NOMO-1 treated with dmso at 0.1 percent for 144 hours (cell line): ENCODE results near the gene GUCY2C.
A peak's percentile ranks its signal among the peaks of the same experiment; 100 is the strongest.
"Not testable (repeated sequence)": the region's sequence is repeated elsewhere in the genome, so short reads cannot be mapped to it uniquely, and the experiment has no call there.

Source experiments
- DNase-seq: peaks from one replicate; lab custom pipeline; 2025; ENCODE audit not compliant: unreplicated experiment; lab: John Stamatoyannopoulos, UW

The GUCY2C gene

DNA sequence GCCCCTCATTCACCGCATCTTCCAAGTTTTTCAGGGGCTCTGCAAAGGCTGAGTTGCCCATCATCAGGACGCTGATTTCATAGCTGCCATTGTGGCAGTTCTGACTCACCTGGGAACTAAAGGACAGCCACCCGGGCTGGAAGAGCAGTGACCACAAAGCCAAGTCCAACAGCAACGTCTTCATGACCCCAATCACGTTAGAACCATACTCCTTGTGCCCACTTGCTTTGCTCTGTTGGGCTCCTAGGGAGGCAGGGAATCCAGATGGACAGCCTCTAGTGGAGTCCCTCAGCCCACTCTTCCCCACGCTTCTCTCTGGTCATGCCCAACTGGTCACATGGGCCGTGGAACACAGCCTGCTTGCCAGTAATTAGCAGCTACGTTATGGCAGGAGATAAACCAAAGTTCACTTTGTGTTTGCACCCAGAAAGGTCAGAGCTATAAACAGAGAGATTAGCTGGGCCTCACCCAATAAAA lies at the start of gene GUCY2C:
Gene GUCY2C, minus strand, starts transcription at position 335 of the 477 bp plus-strand sequence. Its CDS starts 151 bp downstream, at position 184.
- DNase-seq: no peak

- no peak for DNase-seq
Measured at GRCh38 chr12:14743061-14743460, 46.7 kb upstream of the GUCY2C start.

DNA sequence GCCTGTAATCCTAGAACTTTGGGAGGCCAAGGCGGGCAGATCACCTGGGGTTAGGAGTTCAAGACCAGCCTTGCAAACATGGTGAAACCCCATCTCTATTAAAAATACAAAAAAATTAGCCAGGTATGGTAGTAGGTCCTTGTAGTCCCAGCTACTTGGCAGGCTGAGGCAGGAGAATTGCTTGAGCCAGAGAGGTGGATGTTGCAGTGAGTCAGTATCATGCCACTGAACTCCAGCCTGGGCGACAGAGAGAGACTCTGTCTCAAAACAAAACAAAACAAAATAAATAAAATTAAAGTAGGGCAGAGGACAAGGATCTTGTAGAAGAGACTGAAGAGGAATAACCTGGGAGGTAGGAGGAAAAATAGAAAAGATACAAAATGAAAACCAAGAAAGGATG lies 45.5 kb upstream of the GUCY2C start:
- no peak for DNase-seq

GRCh38 chr12:14741153-14741552 lies 44.8 kb upstream of the GUCY2C start:
- DNase-seq: no peak

- not testable (repeated sequence) for DNase-seq
Measured at GRCh38 chr12:14736441-14736840, 40.0 kb upstream of the GUCY2C start.

DNA sequence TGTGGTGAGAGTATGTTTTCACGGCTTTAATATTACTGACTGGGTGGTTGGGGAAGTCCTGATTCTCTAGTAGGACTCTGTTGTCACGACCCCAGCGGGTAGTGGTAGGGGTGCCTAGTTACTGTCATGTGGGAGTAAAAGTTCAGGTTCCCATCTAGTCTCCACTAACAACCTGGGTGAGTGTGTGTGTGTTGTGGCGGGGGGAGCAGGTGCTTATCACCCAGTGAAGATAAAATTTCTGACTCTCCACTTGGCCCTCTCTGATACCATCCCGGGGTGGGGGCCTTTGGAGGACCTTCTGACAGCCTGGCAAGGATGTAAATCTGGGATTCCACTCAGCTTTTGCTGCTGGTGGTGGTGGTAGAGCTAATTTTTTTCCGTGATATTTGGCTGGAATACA lies 35.4 kb upstream of the GUCY2C start:
- DNase-seq: no peak

GRCh38 chr12:14729586-14729985 lies 33.2 kb upstream of the GUCY2C start:
- DNase-seq: no peak

DNA sequence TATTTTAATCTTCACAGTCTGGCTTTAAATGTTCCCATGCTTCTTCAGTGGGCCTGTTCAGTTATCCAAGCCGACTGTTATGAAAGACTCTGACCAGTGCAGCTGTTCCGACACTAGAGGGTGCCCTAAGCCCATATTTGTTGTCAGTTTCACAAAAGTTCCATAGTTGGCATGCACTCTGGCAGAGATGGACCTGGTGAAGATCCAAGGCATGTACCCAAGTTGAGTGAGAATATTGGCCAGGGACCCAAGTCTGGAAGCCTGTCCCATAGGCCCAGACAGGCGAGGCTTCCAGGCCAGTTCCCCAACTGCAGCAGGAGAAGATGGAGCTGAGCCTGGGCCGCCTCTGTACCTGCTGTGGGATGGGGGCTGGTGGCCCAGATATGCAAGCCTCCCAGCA lies 27.4 kb upstream of the GUCY2C start:
- peak; percentile 2 for DNase-seq

DNA sequence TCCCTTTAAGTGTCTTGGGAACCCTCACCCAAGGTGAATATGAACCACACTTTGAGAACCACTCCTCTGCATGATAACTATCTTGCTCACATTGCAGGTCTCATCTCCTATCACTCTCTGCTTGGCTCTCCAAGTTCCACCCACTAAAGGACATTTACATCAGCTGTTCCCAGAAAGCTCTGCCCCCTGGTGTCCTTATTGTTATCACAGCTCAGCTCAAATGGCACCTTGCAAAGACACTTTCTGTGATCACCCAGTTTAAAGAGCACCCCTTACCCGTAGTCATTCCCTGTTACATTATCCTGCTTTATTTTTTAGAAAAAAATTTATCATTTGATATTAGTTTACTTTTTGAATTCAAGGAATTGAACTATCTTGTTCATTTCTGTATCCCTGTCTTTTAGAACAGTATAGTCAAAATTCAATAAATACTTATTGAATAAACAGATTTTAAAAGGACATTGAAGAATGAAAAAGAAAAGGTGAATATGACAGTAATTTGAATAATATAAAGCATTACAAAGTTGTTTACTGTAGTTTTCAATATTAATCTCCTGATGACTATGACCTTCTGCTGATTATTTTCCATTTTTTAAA lies 20.5 kb upstream of the GUCY2C start:
- no peak for DNase-seq

- no peak for DNase-seq
Measured at GRCh38 chr12:14714437-14714836, 18.0 kb upstream of the GUCY2C start.

DNA sequence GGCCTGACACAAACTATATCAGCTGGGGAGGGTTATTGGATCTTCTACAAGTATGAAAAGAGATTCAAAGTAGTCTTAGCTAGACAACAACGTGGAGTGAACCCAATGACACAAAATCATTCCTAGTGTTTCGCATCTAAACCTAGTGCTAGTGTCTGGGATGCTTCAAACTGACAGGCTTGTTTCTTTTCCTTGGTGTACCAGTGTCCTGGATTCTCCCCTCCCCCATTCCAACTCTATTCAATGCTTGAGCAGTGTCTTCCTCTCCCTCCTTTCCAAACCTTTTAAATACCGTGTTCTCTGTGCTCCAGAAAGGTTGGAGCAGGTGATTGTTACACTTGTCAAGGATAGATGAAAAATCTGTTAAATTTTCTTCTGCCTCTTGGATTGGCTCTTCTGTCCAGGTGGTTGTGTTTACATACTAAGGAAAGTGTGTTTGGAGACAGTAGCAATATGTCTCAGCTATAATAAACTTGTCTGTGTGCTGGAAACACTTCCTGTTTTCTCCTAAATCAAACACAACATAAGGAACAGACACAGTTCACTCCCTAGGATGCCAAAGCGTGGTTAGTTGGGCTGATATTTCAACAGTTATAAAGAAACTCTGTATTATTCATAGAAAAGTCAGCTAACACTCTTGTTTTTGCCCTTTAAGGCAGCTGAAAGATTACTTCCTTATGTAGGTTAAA lies 14.4 kb upstream of the GUCY2C start:
- DNase-seq: no peak

- no peak for DNase-seq
Measured at GRCh38 chr12:14701809-14702568, 5.6 kb upstream of the GUCY2C start.

DNA sequence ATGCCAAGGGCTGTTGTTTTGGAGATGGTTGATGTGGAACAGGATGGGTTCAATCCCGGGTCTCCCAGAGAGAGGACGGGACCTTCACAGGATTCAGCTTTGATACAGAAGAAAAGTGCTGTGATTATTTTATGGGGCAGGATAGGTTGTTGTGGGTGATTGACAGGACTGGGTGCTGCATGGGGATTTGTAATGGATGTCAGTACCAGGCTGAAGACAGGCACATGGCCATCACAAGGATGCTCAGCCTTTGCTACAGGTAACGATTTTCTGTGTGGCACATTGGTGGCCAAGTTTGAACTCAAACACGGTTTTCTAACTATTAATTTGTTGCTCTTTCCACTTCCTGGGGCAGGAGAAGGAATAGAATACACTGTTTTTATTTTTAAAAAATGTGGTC lies 4.5 kb upstream of the GUCY2C start:
- DNase-seq: no peak

GRCh38 chr12:14699923-14700322 lies 3.5 kb upstream of the GUCY2C start:
- no peak for DNase-seq

DNA sequence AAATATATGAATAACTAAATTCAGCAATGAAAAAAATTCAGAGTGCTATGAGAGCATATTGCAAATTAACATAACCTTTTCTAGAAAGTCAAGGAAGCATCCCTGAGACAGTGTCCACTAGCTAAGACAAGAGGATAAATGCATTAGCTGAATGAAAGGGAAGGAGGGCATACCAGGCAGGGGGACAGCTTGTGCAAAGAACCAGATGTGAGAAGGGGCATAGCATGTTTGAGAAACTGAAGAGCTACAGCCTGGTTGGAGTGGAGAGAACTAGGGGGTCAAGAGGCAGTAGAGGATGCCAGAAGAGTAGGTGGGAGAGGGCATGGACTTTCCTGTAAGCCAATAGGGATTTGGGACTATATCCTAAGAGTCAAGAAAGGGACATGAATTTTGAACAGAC lies 2.2 kb upstream of the GUCY2C start:
- DNase-seq: no peak

- no peak for DNase-seq
Measured at GRCh38 chr12:14695715-14696141, 671 bp downstream of the GUCY2C start.

DNA sequence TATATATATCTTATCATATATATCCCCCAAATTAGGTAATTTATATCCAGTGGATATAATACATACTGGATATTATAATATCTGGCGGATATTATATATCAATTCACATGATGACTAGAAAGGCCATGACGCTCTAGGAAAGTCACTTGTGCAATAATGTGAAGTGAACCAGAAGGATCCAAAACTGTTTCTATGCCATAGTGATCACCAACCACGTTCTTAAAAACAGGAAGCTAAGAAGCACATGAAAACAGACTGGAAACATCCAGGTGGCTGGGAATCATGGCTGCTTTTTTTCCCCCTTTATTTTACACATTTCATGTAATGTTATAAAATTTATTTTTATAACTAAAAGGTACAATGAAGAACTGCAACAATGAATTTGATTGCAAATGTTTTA lies 1.4 kb downstream of the GUCY2C start:
- DNase-seq: no peak

- no peak for DNase-seq
Measured at GRCh38 chr12:14694145-14694714, 2.2 kb downstream of the GUCY2C start.

DNA sequence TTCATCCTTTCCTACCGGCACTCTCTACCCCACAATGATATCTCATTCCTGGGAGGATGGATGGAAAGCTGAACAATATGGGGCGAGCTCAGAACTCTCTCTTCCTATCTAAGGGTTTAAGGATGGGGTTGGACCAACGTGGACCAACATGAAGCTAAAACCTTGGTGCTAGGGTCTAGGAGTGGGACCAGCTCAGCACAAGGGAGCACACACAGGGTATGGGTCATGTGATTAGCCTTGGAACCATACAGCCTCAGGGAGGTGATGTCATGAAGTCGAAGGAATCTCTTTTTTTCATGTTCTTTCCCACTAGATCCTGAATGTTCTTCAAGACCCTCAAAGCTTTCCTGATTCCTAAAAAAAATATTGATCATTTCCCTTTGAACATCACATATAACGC lies 3.3 kb downstream of the GUCY2C start:
- no peak for DNase-seq

DNA sequence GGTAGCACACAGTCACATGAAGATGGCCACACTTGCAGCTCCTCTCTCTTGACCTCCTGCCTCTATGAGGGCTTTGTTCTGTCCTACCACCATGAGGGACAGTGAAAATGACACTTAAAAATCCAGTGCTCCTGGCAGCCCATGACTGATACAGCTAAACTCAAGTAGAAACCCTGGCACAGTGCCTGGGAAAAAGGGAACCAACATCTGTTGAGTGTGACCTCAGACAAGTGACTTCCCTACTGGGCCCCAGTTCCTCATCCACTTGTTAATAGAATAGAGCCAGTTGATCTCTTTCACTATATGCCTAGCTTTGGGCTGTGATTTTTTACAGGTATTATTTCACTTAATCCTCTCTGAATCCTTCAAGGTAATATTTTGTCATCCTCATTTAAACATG lies 4.8 kb downstream of the GUCY2C start:
- DNase-seq: peak; percentile 48

GRCh38 chr12:14689996-14690395 lies 6.4 kb downstream of the GUCY2C start:
- no peak for DNase-seq

- DNase-seq: no peak
Measured at GRCh38 chr12:14689144-14689543, 7.3 kb downstream of the GUCY2C start.
